HG03025 (cell line): ENCODE measurements around the gene HLA-DRB5.
"Not testable (repeated sequence)": the region's sequence is repeated elsewhere in the genome, so short reads cannot be mapped to it uniquely, and the experiment has no call there.

Source experiments
- ATAC-seq: cut with Tn5 transposase; IDR thresholded peaks from one replicate; pipeline ENCODE4 v1.9.1; 2021; ENCODE audit warnings: mild to moderate bottlenecking, moderate library complexity; ENCODE audit not compliant: unreplicated experiment, low FRiP score

The HLA-DRB5 gene

DNA sequence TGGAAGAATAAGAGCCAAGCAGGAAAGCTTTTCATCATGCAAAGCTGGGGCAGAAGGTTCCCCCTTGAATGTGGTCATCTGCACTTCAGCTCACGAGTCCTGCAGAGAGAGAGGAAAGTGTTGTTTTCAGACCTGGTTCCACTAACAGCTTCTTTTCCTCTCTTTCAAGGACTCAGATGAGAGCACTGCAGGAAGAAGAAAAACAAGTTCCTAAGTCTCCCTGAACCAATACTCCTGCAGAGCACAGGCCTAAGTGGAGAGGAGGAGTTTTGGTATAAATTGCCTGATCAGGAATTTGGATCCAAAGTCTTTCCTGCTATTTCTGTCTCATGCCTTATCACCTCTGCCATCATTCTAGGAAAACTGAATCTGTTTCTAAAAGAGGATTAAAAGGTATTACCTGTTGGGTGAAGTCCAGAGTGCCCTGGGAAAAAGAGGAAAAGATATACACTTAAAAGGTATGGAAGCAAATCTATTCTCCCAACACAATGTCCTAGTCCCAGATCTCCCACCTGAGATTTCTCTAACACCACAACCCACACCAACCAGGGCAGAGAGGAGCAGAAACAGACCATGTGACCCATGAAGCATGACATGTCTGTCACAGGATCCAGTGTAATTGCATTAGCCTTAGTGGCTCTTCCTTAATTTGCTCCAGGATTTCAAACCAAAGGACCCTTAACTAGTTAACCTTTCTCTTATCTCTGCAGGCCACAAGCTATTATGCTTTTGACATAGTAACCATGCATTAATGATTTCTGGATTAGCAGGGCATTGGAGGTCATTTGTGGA, 12.2 kb downstream of the HLA-DRB5 start:
- no peak for ATAC-seq

DNA sequence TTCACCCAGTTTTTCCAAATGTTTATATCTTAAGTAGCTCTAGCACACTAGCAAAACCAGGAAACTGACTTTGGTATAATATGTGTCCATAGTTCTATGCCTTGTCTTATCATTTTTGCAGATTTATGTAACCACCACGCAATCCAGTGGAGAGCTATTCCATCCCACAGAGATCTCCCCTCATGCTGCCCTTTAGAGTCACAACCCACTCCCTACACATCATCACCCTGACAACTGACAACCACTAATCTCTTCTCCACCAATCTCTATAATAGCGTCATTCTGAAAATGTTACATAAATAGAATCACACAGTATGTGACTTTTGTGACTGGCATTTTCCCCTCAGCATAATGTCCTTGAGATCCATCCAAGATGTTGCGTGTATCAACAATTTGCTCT, 29.1 kb downstream of the HLA-DRB5 start:
- ATAC-seq = no peak

DNA sequence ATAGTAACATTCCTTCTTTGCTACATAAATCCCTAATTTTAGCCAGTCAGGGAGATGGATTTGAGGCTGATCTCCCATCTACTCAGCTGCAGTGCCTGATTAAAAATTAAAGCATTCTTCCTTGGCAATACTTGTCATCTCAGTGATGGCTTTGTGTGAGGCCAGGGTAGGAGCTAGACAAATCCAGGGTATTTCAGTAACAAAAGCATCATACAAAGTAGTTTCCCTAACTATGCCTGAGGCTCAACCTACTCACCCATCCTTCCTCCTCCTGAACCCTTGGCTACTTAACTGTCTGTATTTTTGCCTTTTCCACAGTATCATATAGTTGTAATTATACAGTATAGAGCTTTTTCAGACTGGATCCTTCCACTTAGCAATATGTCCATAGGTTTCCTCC, 37.7 kb downstream of the HLA-DRB5 start:
- no peak for ATAC-seq

DNA sequence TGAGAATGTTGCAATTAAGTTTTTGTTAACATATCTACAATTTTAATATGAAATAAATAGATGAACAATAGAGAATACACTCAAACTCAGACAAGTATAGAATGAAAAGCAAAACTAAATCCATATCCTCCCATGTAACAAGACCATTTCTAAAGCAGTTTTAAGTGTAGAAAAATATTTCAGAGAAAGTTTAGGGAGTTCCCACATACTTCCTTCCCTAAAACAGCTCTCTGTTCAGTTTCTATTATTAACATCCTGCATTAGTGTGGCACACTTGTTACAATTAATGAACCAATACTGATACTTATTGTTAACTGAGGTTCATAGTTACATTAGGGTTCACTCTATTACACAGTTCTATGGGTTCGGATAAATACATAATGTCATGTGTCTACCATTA, 38.4 kb downstream of the HLA-DRB5 start:
- no peak for ATAC-seq

DNA sequence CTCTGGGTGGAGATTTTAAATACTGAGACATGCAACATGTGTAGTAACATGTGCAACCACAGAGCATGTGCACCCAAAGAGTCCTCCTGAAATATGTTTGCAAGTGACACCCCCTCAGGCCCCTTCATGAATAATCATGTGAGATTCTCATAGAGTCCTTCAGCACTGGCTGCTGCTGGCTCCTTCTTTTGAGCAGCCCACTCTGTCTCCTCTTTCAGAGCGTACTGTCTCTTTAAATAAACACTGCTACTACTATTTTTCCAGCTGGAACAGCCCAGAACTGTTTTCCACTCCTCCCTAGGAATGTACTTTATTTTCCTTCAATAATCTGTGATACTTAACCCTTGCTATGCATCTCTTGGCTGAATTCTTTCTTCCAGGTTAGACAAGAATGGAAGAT, 42.0 kb downstream of the HLA-DRB5 start:
- ATAC-seq = no peak

DNA sequence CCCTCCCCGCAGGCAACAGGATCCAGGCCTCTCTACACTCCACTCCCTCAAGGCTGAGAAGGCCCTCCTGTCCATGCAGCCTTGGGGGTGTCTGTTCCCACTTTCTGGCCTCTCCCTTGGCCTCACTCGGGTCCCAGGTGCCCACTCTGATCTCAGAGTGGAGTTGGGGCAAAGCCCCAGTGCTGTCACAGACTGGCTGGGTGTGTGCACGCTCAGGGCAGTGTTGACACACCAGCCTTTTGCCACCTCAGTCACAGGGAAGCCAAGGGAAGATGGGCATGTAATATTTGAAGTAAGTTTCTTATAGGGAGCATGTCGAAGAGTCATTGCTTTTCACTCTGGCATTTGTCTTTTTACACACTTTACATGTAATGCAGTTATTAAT, 45.5 kb downstream of the HLA-DRB5 start:
- ATAC-seq = no peak

DNA sequence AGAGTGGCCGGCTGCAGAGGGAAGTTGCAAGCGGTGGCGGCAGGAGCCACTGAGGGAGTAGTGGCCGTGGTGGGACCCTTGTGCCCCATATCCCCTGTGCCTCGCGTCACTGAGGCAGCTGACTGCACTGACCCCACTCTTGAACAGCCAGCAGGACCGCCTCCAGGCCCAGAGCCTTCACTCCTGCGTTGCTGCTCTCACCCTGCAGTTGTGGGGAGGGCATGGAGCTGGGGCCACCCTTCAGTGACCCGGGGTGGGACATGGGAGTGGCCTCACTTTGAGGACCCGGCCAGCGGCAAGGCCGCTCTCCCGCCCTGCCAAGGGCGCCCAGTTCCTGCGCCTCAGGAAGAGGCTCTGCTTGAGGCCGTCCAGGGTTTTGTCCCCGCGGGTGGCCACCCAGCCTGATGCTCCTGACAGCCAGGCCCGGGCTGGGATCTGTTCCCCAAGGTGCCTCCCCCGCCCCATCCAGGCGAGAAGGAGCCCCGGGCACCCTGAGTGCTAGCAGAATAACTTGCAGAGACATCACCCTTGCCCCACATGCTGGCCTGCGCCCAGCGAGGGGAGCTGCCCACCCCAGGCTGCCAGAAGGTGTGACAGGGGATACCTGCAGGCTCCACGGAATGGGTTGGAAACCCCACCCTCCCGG, 46.0 kb downstream of the HLA-DRB5 start:
- ATAC-seq = no peak

DNA sequence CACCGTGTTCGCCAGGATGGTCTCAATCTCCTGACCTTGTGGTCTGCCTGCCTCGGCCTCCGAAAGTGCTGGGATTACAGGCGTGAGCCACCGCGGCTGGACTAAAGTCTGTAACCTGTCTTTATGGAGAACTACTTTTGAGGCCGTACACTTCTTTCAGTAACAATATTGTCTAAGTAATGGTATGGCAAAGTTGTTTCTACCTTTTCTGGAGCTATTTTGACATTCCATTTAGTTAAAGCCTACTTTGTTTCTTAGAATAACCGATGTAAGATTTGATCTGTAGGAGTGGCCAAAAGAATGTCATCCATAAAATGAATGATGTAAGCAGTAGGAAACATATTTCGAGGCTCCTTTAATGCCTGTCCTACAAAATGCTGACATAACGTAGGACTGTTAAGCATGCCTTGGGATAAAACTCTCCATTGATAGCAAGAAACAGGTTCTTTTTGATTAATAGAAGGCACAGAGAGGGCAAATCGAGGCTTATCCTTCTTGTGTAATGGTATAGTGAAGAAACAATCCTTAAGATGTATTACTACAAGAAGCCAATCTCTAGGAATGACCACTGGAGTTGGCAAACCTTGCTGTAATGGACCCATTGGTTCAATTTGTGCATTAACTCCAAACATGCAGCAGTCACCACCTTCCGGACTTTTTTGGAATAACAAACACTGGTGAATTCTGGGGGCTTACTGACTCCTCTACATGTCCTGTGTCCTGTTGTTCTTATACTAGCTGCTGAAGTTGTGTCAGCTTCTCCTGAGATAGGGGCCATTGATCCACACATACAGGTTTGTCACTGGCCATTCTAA, 54.5 kb downstream of the HLA-DRB5 start:
- ATAC-seq = no peak

DNA sequence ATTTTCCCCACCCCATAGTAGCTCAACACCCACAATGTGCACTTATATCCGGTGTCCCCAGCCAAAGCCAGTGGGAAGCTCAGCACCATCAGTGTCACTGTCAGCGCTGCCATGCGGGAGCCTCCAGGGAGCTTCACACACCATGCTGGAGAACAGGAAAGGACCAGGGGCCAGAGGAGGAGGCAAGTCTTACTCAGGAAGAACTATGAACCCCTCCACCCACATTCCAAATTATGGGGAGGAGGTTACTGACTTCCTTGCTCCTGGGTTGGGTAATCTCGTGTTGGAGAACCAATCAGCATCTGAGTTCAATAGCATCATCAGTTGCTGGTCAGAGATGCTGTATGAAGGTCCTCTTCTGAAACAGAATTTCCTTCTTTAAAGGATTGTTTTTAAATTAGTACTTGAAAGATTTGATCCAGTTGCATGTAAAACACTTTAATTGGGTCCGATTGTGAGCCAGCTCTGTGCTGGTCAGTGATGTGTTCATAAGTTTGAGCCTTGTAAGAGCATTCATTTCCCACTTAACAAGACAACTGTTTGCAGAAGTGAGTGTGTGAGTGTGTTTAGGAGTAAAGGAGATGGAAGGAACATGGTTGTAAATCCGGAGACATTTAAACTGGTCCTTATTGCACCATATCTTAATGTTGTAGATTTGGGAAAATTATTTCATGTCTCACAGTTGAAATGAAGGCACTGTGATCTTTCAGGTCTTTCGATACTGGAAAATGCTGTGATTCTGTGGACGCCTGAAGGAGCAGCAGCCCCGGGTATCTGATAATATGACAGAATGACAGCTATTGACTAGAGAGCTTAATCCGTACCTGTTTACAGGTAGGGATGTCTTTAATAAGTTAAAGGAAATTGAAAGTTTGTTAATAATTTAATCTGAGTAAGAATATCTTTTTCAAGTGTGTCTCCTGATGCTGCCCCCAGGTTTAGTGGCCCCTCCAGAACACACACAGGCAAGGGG, 56.4 kb downstream of the HLA-DRB5 start:
- peak; percentile 90 for ATAC-seq

DNA sequence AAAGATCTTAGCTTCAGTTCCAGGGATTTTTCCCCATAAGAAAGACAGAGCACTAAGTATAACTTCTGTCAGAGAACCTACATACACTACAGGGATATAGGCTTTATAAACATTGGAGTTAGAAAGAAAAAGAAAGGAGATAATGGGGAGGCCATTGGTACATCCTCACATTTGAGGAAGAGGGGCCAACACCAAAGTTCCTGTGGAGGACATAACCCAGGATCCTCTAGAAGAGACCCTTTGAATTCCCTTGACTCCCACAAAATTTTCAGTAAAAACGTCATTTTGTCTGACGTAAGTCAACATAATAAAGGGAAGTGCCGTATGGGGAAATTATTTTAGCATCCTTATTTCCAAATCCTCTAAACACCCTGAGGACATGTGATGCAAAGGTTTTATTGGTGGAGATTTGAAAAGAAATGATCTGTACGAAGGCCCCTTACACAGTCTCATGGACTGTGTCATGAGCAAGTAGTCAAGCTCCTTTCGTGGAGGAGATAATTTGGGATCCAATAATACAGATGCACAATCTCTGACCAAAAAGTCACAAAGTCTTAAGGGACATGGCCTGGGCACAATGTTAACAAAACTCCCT, 57.2 kb downstream of the HLA-DRB5 start:
- ATAC-seq = no peak

DNA sequence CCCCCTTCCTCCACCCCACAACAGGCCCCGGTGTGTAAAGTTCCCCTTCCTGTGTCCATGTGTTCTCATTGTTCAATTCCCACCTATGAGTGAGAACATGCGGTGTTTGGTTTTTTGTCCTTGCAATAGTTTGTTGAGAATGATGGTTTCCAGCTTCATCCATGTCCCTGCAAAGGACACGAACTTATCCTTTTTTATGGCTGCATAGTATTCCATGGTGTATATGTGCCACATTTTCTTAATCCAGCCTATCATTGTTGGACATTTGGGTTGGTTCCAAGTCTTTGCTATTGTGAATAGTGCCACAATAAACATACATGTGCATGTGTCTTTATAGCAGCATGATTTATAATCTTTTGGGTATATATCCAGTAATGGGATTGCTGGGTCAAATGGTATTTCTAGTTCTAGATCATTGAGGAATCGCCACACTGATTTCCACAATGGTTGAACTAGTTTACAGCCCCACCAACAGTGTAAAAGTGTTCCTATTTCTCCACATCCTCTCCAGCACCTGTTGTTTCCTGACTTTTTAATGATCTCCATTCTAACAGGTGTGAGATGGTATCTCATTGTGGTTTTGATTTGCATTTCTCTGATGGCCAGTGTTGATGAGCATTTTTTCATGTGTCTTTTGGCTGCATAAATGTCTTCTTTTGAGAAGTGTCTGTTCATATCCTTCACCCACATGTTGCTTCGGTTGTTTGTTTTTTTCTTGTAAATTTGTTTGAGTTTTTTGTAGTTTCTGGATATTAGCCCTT, 62.2 kb downstream of the HLA-DRB5 start:
- not testable (repeated sequence) for ATAC-seq
